Measurements from ENCODE around the gene INTU.
"Not testable (repeated sequence)": the region's sequence is repeated elsewhere in the genome, so short reads cannot be mapped to it uniquely, and the experiment has no call there.

Gene INTU

DNA sequence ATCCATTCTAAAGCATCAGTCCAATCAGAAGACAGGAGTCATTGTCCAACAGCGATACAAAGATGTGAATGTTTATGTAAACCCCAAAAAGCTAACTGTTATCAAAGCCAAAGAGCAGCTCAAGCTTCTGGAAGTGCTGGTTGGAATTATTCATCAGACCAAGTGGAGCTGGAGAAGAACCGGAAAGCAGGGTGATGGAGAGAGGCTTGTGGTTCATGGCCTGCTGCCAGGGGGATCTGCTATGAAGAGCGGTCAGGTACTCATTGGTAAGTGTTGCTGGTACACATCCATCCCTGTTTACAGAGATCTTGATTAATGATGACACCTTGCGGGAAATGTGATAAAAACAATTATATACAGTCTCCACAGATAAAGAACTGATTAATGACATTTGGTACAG is 11.0 kb downstream of the INTU start:
- DNase-seq (ENCODE audit: low spot score), result no peak

DNA sequence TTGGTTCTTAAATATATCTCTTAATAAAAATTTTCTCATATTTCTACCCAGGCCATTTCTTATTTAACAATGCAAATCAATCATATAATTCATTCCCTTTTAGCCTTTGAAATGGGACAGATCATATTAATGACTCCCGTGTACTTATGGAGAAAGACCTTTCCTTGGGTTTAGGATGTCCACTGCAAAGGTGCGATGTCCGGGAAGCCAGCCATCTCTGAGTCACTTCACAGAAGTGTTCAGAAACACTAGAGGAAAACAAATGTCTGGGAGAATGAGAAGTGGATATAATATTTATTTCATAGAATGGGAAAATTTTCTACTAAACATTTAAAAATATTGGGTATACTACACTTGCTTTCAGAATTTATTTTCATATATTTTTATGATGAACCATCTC is 15.3 kb downstream of the INTU start:
- no peak for DNase-seq (ENCODE audit: low spot score)

DNA sequence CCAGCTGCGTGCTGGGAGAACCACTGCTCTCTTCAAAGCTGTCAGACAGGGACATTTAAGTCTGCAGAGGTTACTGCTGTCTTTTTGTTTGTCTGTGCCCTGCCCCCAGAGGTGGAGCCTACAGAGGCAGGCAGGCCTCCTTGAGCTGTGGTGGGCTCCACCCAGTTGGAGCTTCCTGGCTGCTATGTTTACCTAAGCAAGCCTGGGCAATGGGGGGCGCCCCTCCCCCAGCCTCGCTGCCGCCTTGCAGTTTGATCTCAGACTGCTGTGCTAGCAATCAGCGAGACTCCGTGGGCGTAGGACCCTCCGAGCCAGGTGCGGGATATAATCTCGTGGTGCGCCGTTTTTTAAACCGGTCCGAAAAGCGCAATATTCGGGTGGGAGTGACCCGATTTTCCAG is 22.8 kb downstream of the INTU start:
- not testable (repeated sequence) for DNase-seq (ENCODE audit: low spot score)

DNA sequence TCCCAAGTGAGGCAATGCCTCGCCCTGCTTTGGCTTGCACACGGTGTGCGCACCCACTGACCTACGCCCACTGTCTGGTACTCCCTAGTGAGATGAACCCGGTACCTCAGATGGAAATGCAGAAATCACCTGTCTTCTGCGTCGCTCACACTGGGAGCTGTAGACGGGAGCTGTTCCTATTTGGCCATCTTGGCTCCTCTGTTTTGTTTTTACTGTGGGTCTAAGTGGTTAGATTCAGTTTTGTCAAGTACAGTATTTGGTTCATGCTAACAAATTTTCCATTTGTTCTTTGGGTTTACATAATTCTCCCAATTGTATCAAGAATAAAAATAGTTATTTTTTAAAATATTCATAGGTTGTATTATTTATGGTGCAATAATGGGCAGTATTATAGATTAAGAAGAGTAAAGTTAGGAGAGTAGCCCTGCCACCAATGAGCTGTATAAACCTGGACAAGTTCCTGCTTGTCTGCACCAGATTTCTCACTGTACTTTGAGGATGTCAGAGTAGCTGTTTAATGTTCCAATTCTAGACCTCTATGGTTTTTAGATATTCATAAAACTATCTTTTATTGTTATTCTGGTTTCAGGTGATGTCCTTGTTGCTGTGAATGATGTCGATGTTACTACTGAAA is 23.4 kb downstream of the INTU start:
- DNase-seq (ENCODE audit: low spot score), result no peak

DNA sequence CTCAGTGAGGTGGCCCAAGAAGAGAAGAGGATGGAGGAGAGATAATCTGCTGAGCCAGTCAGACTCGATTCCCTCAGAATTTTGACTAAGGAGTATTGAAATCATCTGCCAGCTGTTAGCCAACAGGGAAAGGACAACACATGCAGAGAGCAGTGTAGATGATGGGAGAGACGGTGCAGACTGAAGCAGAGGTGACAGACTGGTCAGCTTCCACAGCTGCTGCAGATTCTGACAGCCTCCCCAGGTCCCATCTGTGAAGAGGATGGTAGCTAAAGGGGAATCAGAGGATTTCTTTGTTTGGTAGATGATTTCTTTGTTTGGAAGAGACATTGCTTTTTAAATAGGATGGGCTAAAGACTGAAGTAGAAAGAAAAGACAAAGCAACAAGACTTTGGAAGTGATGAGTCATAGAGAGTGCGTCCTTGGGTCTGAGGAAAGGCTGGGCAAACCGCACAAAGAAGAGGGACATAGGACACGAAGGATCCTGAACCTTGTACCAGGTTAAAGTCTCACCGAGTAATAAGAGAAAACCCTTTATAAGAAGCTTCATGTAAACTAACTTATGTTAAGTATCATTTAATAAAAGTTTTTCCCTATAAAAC is 27.6 kb downstream of the INTU start:
- DNase-seq (ENCODE audit: low spot score), result no peak

DNA sequence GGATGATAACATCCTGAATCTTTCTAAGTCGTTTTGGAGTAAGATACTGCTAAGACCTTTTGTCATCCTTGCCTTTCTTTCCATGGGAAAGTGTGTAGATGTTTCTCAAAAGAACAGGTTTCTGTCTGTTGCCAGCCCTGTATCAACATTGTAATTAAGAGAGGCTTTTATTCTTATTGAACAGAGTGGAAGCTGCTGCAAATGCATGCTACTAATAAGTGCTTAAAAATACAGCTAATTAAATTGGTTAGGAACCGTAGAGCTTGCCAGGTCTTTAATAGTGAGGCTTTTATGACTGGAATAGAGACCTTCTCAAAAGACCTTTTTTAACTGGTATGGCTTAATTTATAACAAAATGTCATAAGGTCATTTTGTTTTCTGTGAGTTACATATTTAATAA is 34.4 kb downstream of the INTU start:
- DNase-seq (ENCODE audit: low spot score), result no peak

DNA sequence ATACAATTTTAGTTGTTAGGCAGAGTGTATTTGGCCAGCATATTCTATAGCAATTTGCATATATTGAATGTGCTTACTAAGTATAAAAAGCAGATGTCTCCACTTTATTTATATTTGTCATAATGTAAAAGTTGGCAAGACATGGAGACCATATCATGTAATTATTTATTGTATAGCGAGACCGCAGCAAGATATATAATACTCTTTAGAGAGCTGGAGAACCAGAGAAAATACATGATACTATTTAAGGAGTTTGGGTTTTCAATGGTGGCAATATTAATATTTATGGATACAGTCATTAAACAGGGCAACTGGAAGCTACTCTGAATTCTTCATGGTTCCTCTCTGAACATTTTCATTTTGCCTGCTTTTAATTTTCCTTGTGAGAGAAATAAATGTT is 35.0 kb downstream of the INTU start:
- no peak for DNase-seq (ENCODE audit: low spot score)

DNA sequence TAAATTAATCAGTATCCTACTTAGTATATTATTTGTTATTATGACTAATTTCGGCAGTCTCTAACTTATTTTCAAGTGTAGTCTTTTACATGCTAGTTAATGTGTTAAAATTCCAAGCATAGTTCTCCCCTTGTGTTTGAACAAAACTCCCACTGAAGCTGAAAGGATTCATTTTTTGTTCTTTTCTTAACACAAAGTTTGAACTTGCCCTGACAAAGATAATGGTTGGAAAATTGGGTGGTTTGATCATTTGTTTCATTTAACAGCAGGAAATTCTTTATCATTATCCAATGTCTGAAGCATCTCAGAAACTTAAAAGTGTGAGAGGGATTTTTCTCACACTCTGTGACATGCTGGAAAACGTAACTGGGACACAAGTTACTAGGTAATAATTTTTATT is 36.0 kb downstream of the INTU start:
- DNase-seq (ENCODE audit: low spot score), result no peak

DNA sequence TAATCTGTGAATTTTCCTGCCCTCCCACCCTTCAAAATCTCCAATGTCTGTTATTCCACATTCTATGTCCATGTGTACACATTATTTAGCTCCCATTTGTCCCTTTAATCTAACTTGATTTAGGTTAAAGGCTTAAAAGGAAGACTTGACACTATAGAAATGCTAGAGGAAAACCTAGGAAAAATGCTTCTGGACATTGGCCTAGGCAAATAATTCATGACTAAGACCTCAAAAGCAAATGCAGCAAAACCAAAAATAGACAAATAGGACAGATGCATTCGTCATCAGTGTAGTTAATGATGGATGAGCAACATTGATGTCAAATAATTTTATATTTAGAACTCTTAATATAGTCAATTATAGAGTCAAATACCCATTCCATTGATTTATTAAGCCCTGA is 36.9 kb downstream of the INTU start:
- no peak for DNase-seq (ENCODE audit: low spot score)

DNA sequence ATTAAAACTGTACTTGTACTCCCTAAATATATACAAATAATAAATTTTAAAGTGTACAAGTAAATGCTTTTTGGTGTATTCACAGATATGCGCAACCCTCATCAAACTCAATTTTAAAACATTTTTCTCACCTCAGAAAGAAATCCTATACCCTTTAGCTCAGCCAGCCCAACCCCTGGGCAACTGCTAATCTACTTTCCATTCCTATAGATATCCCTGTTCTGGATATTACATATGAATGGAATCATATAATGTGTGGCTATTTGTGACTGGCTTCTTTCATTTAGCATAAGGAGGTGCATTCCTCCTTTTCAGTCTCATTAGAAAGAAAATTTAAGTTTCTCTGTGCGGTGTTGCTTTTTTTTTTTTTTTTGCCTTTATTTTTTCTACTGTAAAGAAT is 39.4 kb downstream of the INTU start:
- DNase-seq (ENCODE audit: low spot score), result no peak

DNA sequence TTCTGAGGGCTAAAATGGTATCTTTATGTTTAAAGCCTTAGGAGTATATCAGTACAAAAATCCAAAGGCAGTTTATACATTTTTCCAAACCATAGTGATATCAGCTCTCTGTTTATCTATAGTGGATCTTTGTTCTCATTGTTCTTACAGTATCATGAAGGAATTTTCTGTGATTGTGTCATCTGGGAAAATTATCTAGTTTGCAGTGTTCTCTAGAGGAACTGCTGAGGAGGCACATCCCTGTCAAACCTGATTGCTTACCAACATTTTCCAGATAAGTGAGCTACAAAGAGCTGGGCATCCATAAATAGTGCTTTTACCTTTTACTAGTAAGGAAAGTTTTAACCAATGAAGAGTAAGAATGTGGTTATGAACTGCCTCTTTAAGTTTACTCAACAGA is 52.5 kb downstream of the INTU start:
- DNase-seq (ENCODE audit: low spot score), result no peak

DNA sequence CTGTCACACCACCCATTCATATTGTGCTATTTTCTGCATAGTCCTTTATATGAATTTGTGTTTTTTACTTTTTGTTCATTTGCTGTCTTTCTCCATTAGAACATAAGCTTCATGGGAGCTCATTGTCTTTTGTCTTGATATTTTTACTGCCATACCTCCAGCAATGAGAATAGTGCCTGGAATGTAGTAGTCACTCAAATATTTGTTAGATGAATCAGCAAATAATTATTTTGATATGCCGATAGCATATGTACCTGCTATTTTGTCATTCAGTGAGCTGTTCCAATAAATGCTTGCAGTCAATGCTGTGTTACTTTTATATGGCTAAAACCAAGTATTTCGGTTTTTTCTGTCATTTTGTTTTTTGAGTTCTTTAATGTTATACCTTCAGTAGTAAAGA is 53.9 kb downstream of the INTU start:
- DNase-seq (ENCODE audit: low spot score), result no peak

DNA sequence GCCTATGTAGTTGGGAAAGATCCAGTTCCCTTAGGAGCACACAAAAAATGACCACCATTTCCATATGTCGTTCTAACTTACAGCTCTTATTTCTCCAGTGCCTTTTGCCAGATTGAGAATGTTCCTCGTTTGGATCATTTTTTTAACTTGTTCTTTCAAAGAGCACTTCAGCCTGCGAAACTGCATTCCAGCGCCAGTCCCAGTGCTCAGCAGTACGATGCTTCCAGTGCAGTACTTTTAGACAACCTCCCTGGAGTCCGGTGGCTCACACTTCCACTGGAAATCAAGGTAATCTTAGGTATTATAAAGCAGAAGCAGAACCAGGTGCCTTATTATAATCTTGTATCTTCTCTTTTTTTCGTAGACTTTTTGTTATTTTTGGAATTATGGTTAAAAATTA is 54.8 kb downstream of the INTU start:
- no peak for DNase-seq (ENCODE audit: low spot score)

DNA sequence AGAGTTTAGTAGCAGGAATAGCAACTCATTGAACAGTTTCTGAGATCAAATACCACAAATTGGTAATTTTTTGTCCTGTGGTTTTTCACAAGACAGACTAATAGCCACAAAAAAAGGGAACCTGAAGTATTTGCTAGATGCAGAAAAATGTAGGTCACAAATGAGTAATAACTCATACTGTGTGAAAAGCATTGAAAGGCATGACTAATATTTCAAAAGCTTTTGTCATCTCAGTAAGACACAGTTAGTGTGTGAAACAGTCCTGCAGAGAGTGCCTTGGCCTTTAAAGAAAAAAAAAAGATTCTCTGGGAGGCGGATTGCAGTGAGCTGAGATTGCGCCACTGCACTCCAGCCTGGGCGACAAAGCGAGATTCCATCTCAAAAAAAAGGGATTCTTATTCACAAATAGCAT is 66.0 kb downstream of the INTU start:
- DNase-seq (ENCODE audit: low spot score), result no peak

DNA sequence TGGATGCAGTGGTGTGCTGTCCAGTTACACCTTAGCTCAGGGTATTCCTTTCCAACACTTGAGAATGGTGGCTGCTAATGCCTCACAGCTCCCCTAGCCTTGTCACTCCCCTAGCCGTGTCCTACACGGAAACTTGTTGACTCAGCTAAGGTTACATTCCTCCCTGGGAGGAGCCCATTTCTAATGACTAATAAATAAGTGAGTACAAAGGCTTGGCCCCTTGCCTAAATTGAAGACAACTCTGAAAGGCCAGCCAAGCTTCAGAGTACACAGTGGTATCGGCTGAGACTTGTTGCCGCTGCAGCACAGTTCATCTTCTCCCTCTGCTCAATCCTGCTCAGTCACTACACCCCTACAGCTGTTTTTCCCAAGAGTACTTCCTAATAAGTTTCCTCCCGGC is 76.2 kb downstream of the INTU start:
- DNase-seq (ENCODE audit: low spot score), result no peak

DNA sequence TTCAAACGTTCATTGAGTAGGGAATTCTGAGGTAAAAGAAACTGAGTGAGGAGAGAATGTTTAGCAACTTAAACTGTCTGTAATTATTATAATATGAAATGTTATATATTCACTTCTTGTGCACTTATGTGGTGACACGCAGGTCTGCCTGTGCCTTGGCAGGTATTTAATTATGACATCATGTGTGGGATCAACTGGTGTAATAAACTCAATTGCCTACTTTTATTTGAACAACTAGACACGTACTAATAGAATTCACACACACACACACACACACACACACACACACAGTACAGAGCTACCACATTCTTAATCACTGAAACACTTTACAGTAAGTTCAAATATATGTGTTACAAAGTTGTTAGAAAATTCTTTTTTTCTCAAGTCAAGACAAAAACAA is 76.7 kb downstream of the INTU start:
- no peak for DNase-seq (ENCODE audit: low spot score)

DNA sequence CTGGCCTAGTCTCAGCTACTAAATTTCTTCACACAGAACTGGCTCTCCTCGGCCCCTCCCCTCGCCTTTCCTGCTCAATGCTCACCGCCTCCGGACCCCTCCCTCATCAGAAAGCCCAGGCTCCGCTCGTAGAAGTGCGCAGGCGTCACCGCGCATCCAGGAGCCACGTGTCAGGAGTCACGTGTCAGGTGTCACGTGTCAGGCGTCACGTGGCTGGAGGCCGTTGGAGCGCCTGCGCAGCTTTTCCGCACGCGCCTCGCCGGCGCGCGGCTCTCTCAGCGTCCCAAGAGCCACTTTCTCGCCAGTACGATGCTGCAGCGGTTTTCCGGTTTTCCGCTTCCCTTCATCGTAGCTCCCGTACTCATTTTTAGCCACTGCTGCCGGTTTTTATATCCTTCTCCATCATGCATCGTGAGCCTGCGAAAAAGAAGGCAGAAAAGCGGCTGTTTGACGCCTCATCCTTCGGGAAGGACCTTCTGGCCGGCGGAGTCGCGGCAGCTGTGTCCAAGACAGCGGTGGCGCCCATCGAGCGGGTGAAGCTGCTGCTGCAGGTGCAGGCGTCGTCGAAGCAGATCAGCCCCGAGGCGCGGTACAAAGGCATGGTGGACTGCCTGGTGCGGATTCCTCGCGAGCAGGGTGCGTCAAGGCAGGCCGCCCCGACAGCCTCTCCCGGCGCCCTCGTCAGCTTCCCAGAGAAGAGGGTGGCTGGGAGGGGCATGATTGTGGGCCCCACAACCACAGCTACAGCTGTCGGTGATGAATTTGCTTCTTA is 97.6 kb downstream of the INTU start, which contains the start of gene SLC25A31:
Gene SLC25A31 (plus strand): TSS at position 259 of the 772 bp plus-strand sequence. CDS start 146 bp downstream, at position 405.
- DNase-seq (ENCODE audit: low spot score), result no peak

DNA sequence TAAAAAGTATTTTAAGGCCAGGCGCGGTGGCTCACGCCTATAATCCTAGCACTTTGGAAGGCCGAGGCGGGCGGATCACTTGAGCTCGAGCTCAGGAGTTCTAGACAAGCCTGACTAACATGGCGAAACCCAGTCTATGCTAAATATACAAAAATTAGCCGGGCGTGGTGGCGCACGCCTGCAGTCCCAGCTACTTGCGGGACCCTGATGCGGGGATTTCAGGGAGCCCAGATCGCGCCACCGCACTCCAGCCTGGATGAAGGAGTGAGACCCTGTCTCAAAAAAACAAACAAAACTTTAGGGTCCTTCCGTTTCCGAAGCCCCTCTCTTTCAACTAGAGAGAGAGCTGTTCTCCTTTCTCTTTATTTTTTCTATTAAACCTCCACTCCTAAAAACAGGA is 98.6 kb downstream of the INTU start:
- DNase-seq (ENCODE audit: low spot score), result no peak

DNA sequence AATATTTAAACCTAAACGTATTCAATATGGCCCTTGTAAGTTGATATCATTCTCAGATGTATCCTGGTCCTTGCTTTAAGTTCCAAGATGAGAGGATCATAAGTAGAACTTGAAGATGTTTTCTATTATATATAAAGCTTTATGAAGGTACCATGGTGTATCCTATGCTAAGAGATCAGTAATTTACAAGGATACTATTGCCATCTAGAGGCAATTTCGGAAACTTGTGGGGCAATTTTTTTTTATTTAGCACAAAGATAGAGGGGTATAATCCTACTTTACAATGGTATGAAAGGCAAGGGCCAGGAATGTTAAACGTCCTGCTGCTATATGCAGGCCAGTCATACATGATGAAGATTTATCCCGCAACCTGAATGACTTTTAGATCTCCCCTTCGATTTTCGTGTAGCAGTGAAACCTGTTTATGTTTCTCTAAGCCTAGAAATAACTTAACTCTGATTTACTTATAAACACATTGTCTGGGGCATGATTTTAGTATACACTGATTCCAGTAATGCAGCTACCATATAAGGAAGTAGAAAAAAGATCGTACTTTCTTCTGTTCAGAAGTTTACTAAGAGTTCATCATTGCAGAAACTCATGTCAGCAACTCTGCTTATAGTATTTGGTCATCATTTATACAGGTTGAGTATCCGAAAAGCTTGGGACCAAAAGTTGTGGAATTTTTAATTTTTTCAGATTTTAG is 100.0 kb downstream of the INTU start:
- DNase-seq (ENCODE audit: low spot score), result no peak

DNA sequence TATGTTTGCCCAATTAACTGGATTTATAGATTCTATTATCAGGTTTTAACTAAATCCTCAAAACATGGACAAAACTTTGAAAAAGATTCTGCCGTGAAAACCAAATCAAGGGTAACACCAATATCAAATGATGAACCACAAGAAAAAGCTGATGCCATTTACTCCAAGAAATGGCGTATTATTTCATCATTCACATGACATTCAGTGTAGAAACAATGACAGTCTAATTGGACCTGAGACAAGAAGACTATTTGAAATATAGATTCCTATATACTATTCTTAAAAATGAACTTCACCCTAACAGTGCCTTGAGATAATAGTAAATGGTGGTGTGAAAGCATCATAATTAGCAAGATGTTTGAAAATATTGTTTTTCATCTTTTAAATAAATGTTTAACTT is 102.2 kb downstream of the INTU start:
- no peak for DNase-seq (ENCODE audit: low spot score)

DNA sequence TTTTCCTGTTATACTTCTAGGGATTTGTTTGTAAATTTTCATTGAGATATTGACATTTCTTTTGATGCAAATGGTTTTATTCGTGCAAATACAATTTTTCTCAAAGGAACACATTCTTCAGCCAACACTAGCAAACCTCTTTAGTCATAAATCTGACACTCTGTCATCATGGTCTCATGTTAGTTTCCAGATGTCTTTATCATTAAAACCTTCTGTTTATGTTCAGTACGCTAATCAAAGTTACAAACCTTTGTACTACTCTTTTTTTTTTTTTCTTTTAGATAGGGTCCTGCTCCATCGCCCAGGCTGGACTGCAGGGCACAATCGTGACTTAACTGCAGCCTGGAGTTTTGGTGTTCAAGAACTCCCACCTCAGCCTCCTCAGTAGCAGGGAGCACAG is 104.5 kb downstream of the INTU start:
- DNase-seq (ENCODE audit: low spot score), result no peak

DNA sequence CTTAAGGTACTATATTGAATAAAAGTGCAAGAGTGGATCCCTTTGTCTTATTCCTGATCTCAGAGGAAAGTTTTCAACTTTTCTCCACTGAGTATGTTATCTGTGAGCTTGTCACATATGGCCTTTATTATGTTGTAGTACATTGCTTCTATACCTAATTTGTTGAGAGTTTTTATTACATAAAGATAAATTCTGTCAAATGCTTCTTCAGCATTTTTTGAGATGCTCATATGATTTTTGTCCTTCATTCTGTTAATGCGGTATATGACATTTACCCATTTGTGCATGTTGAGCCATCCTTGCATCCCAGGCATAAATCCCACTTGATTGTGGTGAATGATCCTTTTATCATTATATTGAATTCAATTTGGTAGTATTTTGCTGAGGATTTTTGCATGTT is 108.5 kb downstream of the INTU start:
- DNase-seq (ENCODE audit: low spot score), result no peak

DNA sequence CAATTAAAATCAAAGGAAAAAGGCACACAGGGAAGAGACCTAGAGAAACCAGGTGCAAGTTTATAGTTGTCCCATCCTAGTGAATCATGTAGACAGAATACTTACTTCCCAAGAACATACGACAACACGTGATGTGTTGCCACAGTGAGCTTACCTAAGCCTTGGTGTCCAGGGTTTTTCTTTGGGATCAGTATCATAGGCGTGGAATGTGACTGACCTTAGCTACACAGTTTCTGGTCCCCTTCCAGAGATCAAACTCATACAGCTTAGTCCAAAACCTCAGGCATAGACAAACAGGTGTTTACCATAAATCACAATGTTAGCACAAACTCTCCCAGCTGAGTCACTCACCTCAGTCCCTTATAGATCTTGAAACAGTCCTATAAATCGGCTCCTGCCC is 115.1 kb downstream of the INTU start:
- DNase-seq (ENCODE audit: low spot score), result no peak

All from left forelimb (tissue), 1 donor.